NCI-H1105 treated with DMSO at 0.1 percent for 48 hours (cell line): ENCODE data around the gene ATF1.
"Not testable (repeated sequence)": the region's sequence is repeated elsewhere in the genome, so short reads cannot be mapped to it uniquely, and the experiment has no call there.

Source experiments
- DNase-seq: peaks from one replicate; lab custom pipeline; 2025; lab: John Stamatoyannopoulos, UW

ATF1 gene

DNA sequence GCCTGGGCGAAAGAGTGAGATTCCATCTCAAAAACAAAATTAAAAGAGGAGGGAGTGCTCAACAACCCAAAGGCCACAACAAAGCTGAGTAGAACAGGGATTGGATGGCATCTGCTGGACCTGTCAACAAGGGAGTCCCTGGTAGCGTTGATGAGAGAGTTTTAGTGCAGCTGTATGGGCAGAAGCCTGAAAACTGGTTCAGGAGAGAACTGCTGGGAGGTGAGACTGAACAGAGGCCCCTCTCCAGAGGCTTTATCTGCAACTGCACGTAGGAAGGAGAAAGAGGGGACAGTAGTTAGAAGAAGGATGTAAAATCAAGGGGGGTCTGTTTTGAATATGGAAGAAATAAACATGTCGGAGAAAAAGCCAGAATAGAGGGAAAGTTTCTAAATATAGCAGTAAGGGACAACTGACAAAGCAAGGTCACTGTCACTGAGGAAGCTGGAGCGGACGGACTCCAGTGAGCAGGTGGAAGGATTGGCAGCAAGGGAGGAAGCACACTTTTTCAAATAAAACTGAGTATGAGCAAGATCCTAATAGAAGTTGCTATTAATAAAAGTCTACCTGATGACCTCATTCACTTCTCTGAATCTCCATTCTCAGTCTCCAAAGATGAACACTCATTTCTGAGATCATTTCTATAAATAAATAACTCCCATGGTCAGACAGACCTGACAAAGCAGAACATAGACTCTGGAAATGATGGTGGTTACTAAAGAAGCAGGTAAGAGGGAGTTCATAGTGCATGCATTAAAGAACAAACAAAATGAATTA is 11.8 kb upstream of the ATF1 start:
- DNase-seq, result no peak

DNA sequence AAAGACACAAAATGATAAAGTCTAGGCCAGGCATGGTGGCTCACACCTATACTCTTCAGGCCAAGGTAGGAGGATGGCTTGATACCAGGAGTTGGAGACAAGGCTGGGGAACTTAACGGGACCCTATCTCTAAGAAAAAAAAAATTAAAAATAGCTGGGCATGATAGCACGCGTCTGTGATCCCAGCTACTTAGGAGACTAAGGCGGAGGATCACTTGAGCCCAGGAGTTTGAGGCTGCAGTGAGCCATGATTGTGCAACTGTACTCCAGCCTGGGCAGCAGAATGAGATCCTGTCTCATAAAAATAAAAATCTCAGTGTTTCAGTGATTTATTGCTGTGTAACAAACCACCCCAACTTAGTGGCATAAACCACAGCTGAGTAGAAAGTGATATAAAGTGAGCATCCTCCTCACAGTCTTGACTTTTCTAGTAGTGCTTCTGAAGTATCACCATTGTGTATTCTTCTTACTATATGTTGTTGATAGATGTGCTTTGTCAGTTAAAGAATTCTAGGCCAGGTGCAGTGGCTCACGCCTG is 10.6 kb upstream of the ATF1 start:
- DNase-seq, result no peak

DNA sequence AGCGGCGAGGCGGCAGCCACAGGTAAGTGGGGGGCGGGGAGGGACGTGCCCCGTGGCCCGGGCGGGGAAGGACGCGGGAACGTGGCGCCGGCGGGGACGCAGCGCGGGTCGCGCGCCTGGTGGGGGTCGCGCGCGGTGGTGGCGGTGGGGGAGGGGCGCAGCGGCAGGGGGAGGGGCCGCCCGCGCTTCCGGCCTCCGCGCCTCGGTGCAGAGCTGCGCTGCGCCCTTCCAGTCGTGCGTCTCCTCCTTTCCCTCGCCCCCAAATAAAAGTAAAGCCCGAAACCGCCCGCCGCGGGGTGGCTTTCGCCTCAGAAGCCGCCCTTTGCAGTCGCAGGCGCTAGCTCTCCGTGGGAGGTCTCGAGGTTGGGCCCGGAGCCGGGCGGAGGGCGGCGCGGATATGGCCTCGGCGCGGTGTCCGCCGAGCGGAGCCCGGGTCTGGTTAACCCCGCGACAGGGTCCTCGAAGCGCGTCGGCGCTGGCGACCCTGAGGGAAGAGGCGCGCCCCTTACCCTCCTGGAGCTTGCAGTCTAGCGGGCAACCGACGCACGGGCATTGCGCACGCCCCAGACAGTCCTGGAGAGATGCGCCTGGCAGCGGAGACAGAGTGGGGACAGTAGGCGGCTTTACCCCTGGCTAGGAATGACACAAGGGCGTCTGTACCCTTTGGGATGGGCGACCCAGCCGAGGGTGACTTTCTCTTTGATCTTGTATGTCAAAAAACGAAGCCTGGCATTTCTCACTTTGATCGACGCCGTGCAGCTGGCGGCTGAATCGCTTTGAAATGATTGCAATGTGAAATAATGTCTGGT is 589 bp downstream of the ATF1 start:
- peak; percentile 19 for DNase-seq

DNA sequence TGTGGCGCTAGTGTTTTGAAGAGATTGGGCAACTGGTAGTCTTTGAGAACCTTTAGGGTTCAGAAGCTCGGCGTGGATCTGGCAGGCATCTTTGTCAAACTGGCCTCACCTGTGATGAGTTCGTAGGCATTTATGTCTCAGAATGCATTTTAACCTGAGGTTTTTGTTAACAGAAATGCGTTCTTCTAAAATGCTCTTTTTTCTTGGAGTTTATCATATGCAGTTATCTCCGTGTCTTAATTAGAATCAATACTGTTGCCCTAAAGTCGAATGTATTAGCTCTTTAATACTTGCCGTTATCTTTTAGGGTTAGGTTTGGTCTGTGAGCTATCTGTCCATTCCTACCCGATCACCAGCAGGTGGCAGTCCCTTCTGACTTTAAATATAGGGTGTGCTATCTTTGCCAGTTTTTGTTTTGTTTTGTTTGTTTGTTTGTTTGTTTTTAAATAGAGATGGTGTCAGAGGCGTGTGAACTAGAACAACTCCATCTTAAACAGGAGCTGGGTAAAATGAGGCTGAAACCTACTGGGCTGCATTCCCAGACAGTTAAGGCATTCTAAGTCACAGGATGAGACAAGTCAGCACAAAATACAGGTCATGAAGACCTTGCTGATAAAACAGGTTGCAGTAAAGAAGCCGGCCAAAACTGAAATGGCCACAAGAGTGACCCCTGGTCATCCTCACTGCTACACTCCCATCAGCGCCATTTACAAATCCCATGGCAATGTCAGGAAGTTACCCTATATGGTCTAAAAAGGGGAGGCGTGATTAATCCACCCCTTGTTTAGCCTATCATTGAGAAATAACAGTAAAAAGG is 1.4 kb downstream of the ATF1 start:
- peak; percentile 35 for DNase-seq

DNA sequence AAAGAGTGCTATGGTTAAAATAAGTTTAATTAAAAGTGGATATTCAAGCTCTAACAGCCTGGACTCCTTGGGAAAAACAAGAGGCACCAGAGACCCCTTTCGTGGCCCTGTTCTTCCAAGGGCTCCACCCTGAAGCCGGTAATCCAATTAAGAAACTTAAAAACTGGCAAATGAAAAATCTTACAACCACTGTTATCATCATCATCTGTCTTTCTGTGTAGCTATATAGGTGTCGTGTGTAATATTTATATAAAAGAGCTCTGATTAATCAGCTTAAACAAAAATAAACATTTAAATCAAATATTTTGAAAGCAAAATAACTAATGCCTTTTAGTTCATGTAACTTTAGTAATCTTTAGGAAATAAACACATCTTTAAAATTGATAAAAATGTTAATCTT is 4.5 kb downstream of the ATF1 start:
- DNase-seq, result no peak

DNA sequence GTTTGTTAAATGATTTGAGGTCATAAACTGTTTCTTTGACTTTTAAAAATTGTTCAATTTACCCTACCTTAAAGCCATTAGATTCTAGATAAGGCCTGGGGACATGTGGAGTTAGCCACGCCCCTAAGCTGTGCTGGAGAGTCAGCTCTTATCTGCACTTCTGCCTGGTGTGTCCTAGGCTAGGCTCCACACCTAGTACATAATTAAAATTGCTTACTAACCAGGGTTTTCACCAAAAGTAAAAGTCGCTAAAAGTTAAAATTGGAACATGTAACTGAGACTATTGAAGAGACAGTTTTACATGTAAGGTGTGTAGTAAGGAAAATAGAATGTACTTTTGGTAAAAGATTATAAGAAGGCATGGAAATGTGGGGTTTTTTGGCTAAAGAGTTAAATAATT is 4.9 kb downstream of the ATF1 start:
- DNase-seq, result not testable (repeated sequence)

GRCh38 chr12:50771409-50771808 is 7.5 kb downstream of the ATF1 start:
- no peak for DNase-seq

GRCh38 chr12:50772470-50772869 is 8.6 kb downstream of the ATF1 start:
- DNase-seq, result no peak

- DNase-seq, result no peak
These were observed 9.0 kb downstream of the ATF1 start for GRCh38 chr12:50772877-50773276.

DNA sequence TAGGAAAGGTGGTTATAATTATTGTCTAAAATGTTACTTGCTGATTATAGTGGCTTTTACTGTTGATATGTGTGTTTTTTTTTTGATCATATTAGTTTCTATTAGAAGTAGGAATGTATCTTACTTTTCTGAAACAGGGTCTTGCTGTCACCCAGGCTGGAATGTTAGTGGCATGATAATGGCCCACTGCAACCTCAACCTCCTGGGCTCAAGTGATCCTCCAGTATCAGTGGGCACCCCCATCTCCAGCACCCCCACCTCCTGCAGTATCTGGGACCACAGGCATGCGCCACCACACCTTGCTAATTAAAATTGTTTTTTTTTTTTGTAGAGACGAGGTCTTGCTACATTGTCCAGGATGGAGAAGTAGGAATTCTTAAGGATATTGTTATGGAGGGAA is 11.3 kb downstream of the ATF1 start:
- no peak for DNase-seq

DNA sequence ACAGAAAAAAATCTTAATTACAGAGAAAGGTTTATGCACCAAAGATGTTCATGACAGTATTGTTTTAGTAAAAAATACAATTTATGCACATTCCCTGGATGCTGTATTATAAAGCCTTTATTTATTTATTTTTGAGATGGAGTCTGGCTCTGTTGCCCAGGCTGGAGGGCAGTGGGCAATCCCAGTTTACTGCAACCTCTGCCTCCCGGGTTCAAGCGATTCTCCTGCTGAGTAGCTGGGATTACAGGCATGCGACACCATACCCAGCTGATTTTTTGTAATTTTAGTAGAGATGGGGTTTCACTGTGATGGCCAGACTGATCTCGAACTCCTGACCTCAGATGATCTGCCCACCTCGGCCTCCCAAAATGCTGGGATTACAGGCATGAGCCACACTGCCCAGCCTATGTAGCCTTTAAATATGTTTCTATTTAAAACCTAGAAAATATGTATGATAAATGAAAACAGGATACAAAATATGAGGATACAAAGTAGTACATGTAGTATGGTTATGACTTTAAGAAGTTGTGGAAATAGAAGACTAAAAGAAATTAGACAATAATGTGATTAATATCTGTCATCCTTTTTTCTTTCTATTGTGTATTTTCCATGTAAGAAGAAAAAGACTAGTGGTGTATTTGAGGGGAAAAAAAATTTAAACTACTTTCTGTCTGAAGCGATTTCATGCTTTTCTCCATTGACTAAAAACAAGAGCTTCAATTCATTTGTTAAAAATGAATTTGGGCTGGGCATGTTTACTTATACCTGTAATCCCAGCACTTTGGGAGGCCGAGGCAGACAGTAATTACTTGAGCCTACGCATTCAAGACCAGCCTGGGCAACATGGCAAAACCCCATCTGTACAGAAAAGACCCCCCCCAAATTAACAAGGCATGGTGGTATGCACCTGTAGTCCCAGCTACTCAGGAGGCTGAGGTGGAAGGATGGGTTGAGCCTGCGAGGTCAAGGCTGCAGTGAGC is 13.1 kb downstream of the ATF1 start:
- DNase-seq, result no peak

- no peak for DNase-seq
These were observed 15.0 kb downstream of the ATF1 start for GRCh38 chr12:50778663-50779590.

- no peak for DNase-seq
These were observed 16.1 kb downstream of the ATF1 start for GRCh38 chr12:50780013-50780412.

DNA sequence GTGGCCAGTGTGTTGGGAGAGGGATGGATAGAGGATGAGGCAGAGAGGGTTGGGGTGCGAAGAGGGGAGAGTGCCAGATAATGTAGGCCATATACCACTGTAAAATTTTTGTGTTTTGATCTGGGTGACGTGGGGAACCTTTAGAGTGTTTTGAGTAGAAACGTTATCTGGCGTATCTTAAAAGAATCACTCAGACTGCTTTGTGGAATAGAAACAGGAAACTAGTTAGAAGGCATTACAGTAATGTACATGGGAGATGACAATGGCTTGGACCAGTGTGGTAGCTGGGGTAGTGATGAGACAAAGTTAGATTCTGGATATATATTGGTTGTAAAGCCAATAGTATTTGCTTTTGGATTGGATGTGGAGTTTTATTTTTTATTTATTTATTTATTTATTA is 20.6 kb downstream of the ATF1 start:
- no peak for DNase-seq

DNA sequence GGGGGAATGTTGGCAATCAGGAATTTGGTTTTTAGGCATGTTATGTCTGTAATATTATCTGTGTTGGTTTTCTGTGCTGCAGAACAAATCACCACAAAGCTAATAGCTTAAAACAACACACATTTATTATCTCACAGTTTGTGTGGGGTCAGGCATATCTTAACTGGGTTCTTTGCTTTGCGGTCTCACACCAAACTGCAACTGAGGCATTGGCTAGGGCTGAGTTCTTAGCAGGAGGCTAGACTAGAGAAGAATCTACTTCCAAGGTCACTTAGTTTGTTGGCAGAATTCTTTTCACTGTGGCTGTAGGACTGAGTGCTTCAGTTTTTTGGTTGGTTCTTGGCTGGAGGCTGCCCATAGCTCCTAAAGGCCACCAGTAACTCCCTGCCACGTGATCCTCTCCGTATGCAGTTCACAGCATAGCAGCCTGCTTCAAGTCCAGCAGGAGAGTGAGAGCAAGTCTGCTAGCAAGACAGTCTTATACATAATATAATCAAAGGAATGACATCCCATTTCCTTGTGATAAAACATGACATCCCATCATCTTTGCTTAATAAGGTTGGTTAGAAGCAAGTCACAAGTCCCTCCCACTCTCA is 21.6 kb downstream of the ATF1 start:
- no peak for DNase-seq

- no peak for DNase-seq
These were observed 22.8 kb downstream of the ATF1 start for GRCh38 chr12:50786498-50787231.

- no peak for DNase-seq
These were observed 23.7 kb downstream of the ATF1 start for GRCh38 chr12:50787618-50788017.

DNA sequence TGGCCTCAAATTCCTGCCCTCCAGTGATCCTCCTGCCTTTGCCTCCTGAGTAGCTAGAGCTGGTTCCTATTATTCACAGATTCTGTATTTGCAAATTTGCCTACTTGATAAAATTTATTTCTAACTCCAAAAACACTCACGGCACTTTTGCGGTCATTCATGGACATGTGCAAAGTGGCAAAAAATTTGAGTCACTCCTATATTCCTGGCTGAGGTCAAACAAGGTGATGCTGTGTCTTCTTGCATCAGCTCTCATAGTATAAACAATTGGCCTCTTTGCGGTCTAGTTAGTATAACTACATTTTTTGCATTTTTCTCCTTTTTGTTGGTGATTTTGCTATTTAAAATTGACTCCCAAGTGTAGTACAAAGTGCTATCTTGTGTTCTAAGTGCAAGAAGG is 24.7 kb downstream of the ATF1 start:
- no peak for DNase-seq

- DNase-seq, result no peak
These were observed 26.2 kb downstream of the ATF1 start for GRCh38 chr12:50790081-50790480.
